H1 (cell line): ENCODE data around the gene GNG8. TPM values are rescaled to one million over a fixed set of nuclear protein-coding genes. Genes with fewer than 3 reads are reported as not detected.

ENCODE experiments used
- CTCF ChIA-PET: fragments of 300-600 bp; sonication (Branson Sonifier 250); formaldehyde crosslinking; loops from one replicate; lab custom pipeline; 2021; ENCODE audit not compliant: partially characterized antibody; lab: Charles Lee
- POLR2A ChIA-PET: fragments of 300-600 bp; sonication (Branson Sonifier 250); formaldehyde crosslinking; loops from one replicate; lab custom pipeline; 2021; ENCODE audit warnings: inconsistent platforms; ENCODE audit not compliant: partially characterized antibody; lab: Charles Lee
- DNase-seq, 2 experiments: peaks; one replicate each; pipeline versions ENCODE4 v3.0.0 to v3.0.0-alpha.2; 2010 to 2022; ENCODE audit warnings: low spot score in 2 of 2, low read depth in 1 of 2, mixed read lengths in 1 of 2
- FAIRE-seq: peaks from 2 replicates; lab custom pipeline; 2011; peaks lifted over from hg19 to GRCh38; lab: Jason Lieb, UNC
- H2AFZ ChIP-seq: 2 replicates; pipeline ENCODE4 v1.8.1; 2012; ENCODE audit warnings: low read length, inconsistent platforms
- H2AK5ac ChIP-seq: 2 replicates; pipeline ENCODE4 v1.6.1; 2013; ENCODE audit warnings: low read depth, low read length
- H2BK120ac ChIP-seq: replicated peaks from 2 replicates; pipeline ENCODE3; 2013; ENCODE audit warnings: low read depth, low read length, inconsistent platforms
- H2BK12ac ChIP-seq: 2 replicates; pipeline ENCODE4 v1.6.1; 2013; ENCODE audit warnings: low read depth, low read length
- H2BK15ac ChIP-seq: 2 replicates; pipeline ENCODE4 v1.6.1; 2013; ENCODE audit warnings: low read length
- H2BK20ac ChIP-seq: 2 replicates; pipeline ENCODE4 v1.6.1; 2013; ENCODE audit warnings: low read length
- H2BK5ac ChIP-seq: 2 replicates; pipeline ENCODE4 v1.6.1; 2013; ENCODE audit warnings: low read depth, low read length
- H3K14ac ChIP-seq: 2 replicates; pipeline ENCODE4 v1.6.1; 2013; ENCODE audit warnings: inconsistent platforms; ENCODE audit not compliant: insufficient read length
- H3K18ac ChIP-seq: 2 replicates; pipeline ENCODE4 v1.6.1; 2013; ENCODE audit warnings: low read length; ENCODE audit errors: extremely low read depth
- H3K23ac ChIP-seq: 2 replicates; pipeline ENCODE4 v1.6.1; 2013; ENCODE audit warnings: inconsistent platforms; ENCODE audit not compliant: insufficient read length
- H3K23me2 ChIP-seq: 2 replicates; pipeline ENCODE4 v1.6.1; 2013; ENCODE audit warnings: low read depth, low read length
- H3K27ac ChIP-seq: 2 replicates; pipeline ENCODE4 v1.6.1; 2011; ENCODE audit warnings: low read depth, low read length, inconsistent platforms
- H3K27me3 ChIP-seq, 4 experiments: replicated peaks in 1 of 4; 1 replicate in 1 of 4; 2 replicates in 3 of 4; pipeline versions ENCODE4 v1.6.1 to v1.8.1; 2011 to 2013; ENCODE audit warnings: low read length in 3 of 4, mild to moderate bottlenecking in 3 of 4, inconsistent platforms in 2 of 4, mixed read lengths in 2 of 4, moderate library complexity in 1 of 4; ENCODE audit not compliant: control insufficient read depth in 3 of 4, insufficient read depth in 3 of 4; ENCODE audit errors: extremely low read depth in 1 of 4
- H3K36me3 ChIP-seq, 4 experiments: 2 replicates each; pipeline versions ENCODE4 v1.6.1 to v1.8.1; 2011 to 2013; ENCODE audit warnings: mild to moderate bottlenecking in 4 of 4, low read length in 3 of 4, moderate library complexity in 2 of 4, control low read depth in 1 of 4, inconsistent platforms in 1 of 4; ENCODE audit not compliant: insufficient read depth in 4 of 4, control insufficient read depth in 2 of 4
- H3K4ac ChIP-seq: replicated peaks from 2 replicates; pipeline ENCODE3; 2013; ENCODE audit warnings: low read length, low read depth, mixed read lengths, inconsistent platforms; ENCODE audit not compliant: insufficient read length
- H3K4me1 ChIP-seq, 4 experiments: replicated peaks in 1 of 4; 1 replicate in 1 of 4; 2 replicates in 3 of 4; pipeline versions ENCODE4 v1.6.1 to v1.8.1; 2011 to 2013; ENCODE audit warnings: low read length in 3 of 4, inconsistent platforms in 2 of 4, mixed read lengths in 1 of 4; ENCODE audit not compliant: insufficient read depth in 4 of 4, control insufficient read depth in 3 of 4
- H3K4me2 ChIP-seq, 2 experiments: 2 replicates each; pipeline versions ENCODE4 v1.6.1 to v1.8.1; 2011 to 2013; ENCODE audit warnings: low read depth in 2 of 2, low read length in 2 of 2, control low read depth in 1 of 2, inconsistent platforms in 1 of 2, mild to moderate bottlenecking in 1 of 2; ENCODE audit not compliant: insufficient read depth in 1 of 2
- H3K4me3 ChIP-seq, 4 experiments: fragments of 200-600, 300-600 bp in 1 of 4; sonication (generic), shearing (Covaris generic), sonication (Bioruptor Twin) in 1 of 4; 2 replicates each; pipeline versions ENCODE4 v1.5.1 to v1.8.1; 2011 to 2016; ENCODE audit warnings: low read length in 4 of 4, low read depth in 3 of 4, control low read depth in 2 of 4, inconsistent platforms in 2 of 4, mild to moderate bottlenecking in 2 of 4, mixed read lengths in 1 of 4, moderate library complexity in 1 of 4; ENCODE audit not compliant: insufficient read depth in 2 of 4; ENCODE audit errors: extremely low read depth in 1 of 4
- H3K56ac ChIP-seq: replicated peaks from 2 replicates; pipeline ENCODE3; 2013; ENCODE audit warnings: low read depth, mild to moderate bottlenecking, mixed read lengths, low read length, inconsistent platforms; ENCODE audit not compliant: insufficient read length
- H3K79me1 ChIP-seq: 2 replicates; pipeline ENCODE4 v1.6.1; 2013; ENCODE audit warnings: low read depth, low read length, control low read depth
- H3K79me2 ChIP-seq, 2 experiments: 2 replicates each; pipeline versions ENCODE4 v1.6.1 to v1.8.1; 2012 to 2013; ENCODE audit warnings: low read length in 2 of 2, mild to moderate bottlenecking in 2 of 2, inconsistent platforms in 1 of 2; ENCODE audit not compliant: insufficient read depth in 2 of 2, control insufficient read depth in 1 of 2
- H3K9ac ChIP-seq, 4 experiments: replicated peaks in 1 of 4; 1 replicate in 1 of 4; 2 replicates in 3 of 4; pipeline versions ENCODE4 v1.6.1 to v1.8.1; 2011 to 2013; ENCODE audit warnings: low read depth in 3 of 4, low read length in 3 of 4, control low read depth in 2 of 4, mild to moderate bottlenecking in 2 of 4, moderate library complexity in 2 of 4, inconsistent platforms in 1 of 4; ENCODE audit errors: extremely low read depth in 1 of 4
- H3K9me3 ChIP-seq, 2 experiments: 2 replicates each; pipeline versions ENCODE4 v1.6.1 to v1.8.1; 2012 to 2013; ENCODE audit warnings: mild to moderate bottlenecking in 2 of 2, moderate library complexity in 2 of 2, control low read depth in 1 of 2, inconsistent platforms in 1 of 2, low read depth in 1 of 2, low read length in 1 of 2, mixed read lengths in 1 of 2; ENCODE audit not compliant: insufficient read depth in 2 of 2
- H4K20me1 ChIP-seq, 2 experiments: replicated peaks in 1 of 2; 2 replicates each; pipeline versions ENCODE3 to v1.8.1; 2011 to 2013; ENCODE audit warnings: inconsistent platforms in 2 of 2, low read length in 2 of 2, mild to moderate bottlenecking in 1 of 2; ENCODE audit not compliant: insufficient read depth in 2 of 2, control insufficient read depth in 1 of 2
- H4K5ac ChIP-seq: 2 replicates; pipeline ENCODE4 v1.6.1; 2013; ENCODE audit warnings: low read length, low read depth, mixed read lengths, inconsistent platforms; ENCODE audit not compliant: insufficient read length
- H4K8ac ChIP-seq: 2 replicates; pipeline ENCODE4 v1.8.0; 2013; ENCODE audit warnings: mild to moderate bottlenecking, moderate library complexity, low read length, inconsistent platforms; ENCODE audit not compliant: insufficient read depth; ENCODE audit errors: extremely low read depth
- H4K91ac ChIP-seq: replicated peaks from 2 replicates; pipeline ENCODE3; 2013; ENCODE audit warnings: low read length, mixed read lengths, inconsistent platforms; ENCODE audit not compliant: insufficient read length
- CBX5 ChIP-seq: fragments of 300-800, 300-1000 bp; sonication (generic); IDR thresholded peaks from 2 replicates; pipeline ENCODE4 v1.7.1; 2016; ENCODE audit warnings: antibody characterized with exemption, low read length, low read depth
- CREB1 ChIP-seq: IDR thresholded peaks from 2 replicates; pipeline ENCODE4 v1.6.1; 2012; ENCODE audit warnings: inconsistent platforms
- CTBP2 ChIP-seq: IDR thresholded peaks from 2 replicates; pipeline ENCODE4 v1.7.0; 2011; ENCODE audit warnings: borderline replicate concordance, mild to moderate bottlenecking, moderate library complexity, mixed read lengths, low read length; ENCODE audit not compliant: insufficient read depth, insufficient read length
- EGR1 ChIP-seq: IDR thresholded peaks from 2 replicates; pipeline ENCODE4 v1.6.1; 2011; ENCODE audit warnings: low read depth, low read length, borderline replicate concordance
- EZH2 ChIP-seq: fragments of 200-600 bp; sonication (generic); IDR thresholded peaks from 2 replicates; pipeline ENCODE4 v1.7.1; 2012; ENCODE audit warnings: low read depth, mild to moderate bottlenecking, moderate library complexity, low read length, inconsistent platforms; ENCODE audit not compliant: severe bottlenecking
- HDAC2 ChIP-seq, 2 experiments: fragments of 300-600 bp in 1 of 2; sonication (generic) in 1 of 2; IDR thresholded peaks; 2 replicates each; pipeline ENCODE4 v1.6.1; 2011 to 2012; ENCODE audit warnings: low read depth in 2 of 2, low read length in 2 of 2, mild to moderate bottlenecking in 2 of 2, moderate library complexity in 2 of 2, borderline replicate concordance in 1 of 2, inconsistent platforms in 1 of 2
- KDM1A ChIP-seq: fragments of 200-600, 300-600 bp; sonication (generic); IDR thresholded peaks from 2 replicates; pipeline ENCODE4 v1.7.1; 2016; ENCODE audit warnings: mild to moderate bottlenecking, low read length, borderline replicate concordance
- PHF8 ChIP-seq: fragments of 200-600 bp; sonication (generic); conservative IDR thresholded peaks from 2 replicates; pipeline ENCODE4 v1.7.1; 2012; ENCODE audit warnings: low read depth, mild to moderate bottlenecking, inconsistent platforms, low read length, moderate library complexity
- SUZ12 ChIP-seq: fragments of 200-600 bp; sonication (generic); IDR thresholded peaks from 2 replicates; pipeline ENCODE4 v1.6.1; 2012; ENCODE audit warnings: mild to moderate bottlenecking, inconsistent platforms, low read length, moderate library complexity, mixed read lengths
- TCF12 ChIP-seq: IDR thresholded peaks from 2 replicates; pipeline ENCODE4 v1.6.1; 2011; ENCODE audit warnings: low read depth, mild to moderate bottlenecking, low read length
- WGBS, 2 experiments: shearing (Covaris generic) in 1 of 2; methylation state at CpG; one replicate each; pipeline versions ENCODE4 v1.1.6 to v1.1.7; 2013 to 2015; ENCODE audit warnings: low lambda C conversion rate in 2 of 2, mixed read lengths in 2 of 2, inconsistent platforms in 1 of 2, low coverage in 1 of 2, missing lambda C conversion rate in 1 of 2; ENCODE audit not compliant: insufficient replicate concordance in 2 of 2, insufficient coverage in 1 of 2, insufficient read length in 1 of 2; ENCODE audit errors: extremely low coverage in 1 of 2, missing lambda C conversion rate in 1 of 2; 5-methylcytosine and 5-hydroxymethylcytosine counted together
- polyA plus RNA-seq, 7 experiments: library from polyadenylated mRNA; depleted of rRNA in 3 of 7; stranded (reverse) in 5 of 7; unstranded in 2 of 7; fragments of >200 nt in 5 of 7; fragments of 200-250 nt in 2 of 7; gene quantifications; 1 replicate in 5 of 7; 2 replicates in 1 of 7; 4 replicates in 1 of 7; pipeline versions ENCODE4 v1.2.1 to v1.2.3, GENCODE V29; 2011 to 2013; ENCODE audit warnings: missing spikeins in 2 of 7, mixed read lengths in 2 of 7
- total RNA-seq: library from RNA; stranded (reverse); fragmentation: NEBNext Ultra II Directional; extraction: Animal tissue kit (Norgen Biotek cat#: 25700); gene quantifications from 2 replicates; pipeline ENCODE4 v1.2.1, GENCODE V29; 2021
- TF ChIP-seq, protein P1 (sequence below): IDR thresholded peaks from 2 replicates; pipeline ENCODE4 v1.6.1; 2011; ENCODE audit warnings: low read depth, mild to moderate bottlenecking, low read length; ENCODE audit not compliant: insufficient read depth

Gene GNG8
- total and polyA plus RNA-seq, 2 of the 8 experiments (the other 6 are each of a cell fraction or from before 2014, with no cell fraction given), result not detected

DNA sequence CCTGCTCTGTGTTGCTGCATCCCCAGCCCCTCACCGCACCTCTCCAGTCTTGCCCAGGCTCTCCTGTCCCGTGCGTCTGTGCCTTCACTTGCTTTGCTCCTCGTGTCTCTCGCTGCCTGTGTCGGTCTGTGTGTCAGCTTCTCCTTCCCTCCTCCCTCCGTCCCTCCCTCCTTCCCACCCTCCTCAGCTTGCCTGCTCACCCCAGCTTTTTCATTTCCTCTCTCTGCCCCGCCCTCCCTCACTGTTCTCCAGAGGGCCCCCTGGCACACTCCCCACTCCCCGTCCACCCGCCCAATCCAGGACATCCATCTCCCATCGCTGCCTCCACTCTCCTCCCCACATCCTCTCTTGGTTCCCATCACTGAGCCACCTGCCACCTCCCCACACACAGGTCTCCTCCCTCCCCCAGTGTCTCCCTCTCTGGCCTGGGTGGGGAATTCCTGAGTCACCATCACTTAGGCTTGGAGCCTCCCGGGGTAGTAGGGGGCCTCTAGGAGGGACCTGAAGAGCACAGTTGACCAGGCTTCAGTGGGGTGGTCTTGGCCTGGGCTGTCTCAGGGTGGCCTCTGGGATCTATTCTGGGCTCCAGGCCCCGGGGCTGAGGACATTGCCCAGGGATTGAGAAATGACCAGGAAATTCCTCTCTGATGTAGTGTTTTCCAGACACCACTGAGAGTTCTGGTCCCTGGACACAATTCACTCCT, 10.9 kb downstream of the GNG8 start, which contains the start of gene PTGIR:
PTGIR (minus strand) TSS at position 132 of the 704 bp plus-strand sequence. CDS start 864 bp downstream, outside the sequence.
- Histone ChIP-seq H3K23me2 (no peaks in the 10 kb centered on the region), H3K56ac (no peak within 1 kb of the TSS), H3K18ac (no peak within 1 kb of the TSS), H2BK12ac (peak within 1 kb of the TSS; percentile 68; the same call in 1 of the 2 replicates), H2AK5ac (no peak within 1 kb of the TSS), H3K27me3 (no peaks in the 10 kb centered on the region), H3K4me2 (no peak within 1 kb of the TSS), H4K20me1 (no peaks in the 10 kb centered on the region), H3K79me2 (no peaks in the 10 kb centered on the region), H2BK20ac (0 out of 2 replicates have a peak within 1 kb of the TSS, but pooled peaks have one; percentile 3), H4K5ac (no peak within 1 kb of the TSS), H3K36me3 (no peaks in the 10 kb centered on the region), H4K8ac (peak within 1 kb of the TSS; percentile 16), H3K4ac (no peak within 1 kb of the TSS), H3K9ac (no peak within 1 kb of the TSS), H3K9me3 (no peaks in the 10 kb centered on the region), H3K27ac (no peak within 1 kb of the TSS), H2BK120ac (no peak within 1 kb of the TSS), H2AFZ (peak within 1 kb of the TSS; percentile 62; the same call in 1 of the 2 replicates), H3K4me3 (no peak within 1 kb of the TSS), H3K23ac (no peak within 1 kb of the TSS), H3K79me1 (no peaks in the 10 kb centered on the region), H2BK15ac (peak within 1 kb of the TSS; percentile 19; the same call in 1 of the 2 replicates), H3K4me1 (peaks cover 0 to 12% (median 4%) of the 10 kb centered on the region in 4 experiments; a peak in 4 of 7 replicates), H3K14ac (no peak within 1 kb of the TSS), H2BK5ac (no peak within 1 kb of the TSS), H4K91ac (peak within 1 kb of the TSS; percentile 91)
- FAIRE-seq, result no peak
- ChIA-PET CTCF (interaction anchor here (0.8 to 15.3 kb wide), 6 partner anchors 8 to 96 kb away, joined by 3 to 309 read pairs (median 6); no protein-coding TSS in a partner anchor), POLR2A (interaction anchor here (0.6 to 1.3 kb wide), 3 partner anchors 18 to 243 kb away, joined by 3 to 4 read pairs (median 3); no protein-coding TSS in a partner anchor)
- 84% methylated on average over 8 of the region's 13 CpGs; no CpG with 5 or more reads in 1 of the 2 experiments for WGBS, 2 experiments
- DNase-seq, result no peak
- TF ChIP-seq HDAC2 (IDR thresholded peaks at IDR 0.05; ENCODE audit: borderline replicate concordance in 1 of 2, low read depth in 2 of 2, low read length in 2 of 2) (no peak), CREB1 (no peak), CTBP2 (no peak), SUZ12 (no peak), EGR1 (no peak), EZH2 (no peak), KDM1A (no peak), CBX5 (no peak), PHF8 (no peak), TCF12 (no peak)
- TF ChIP-seq, protein P1, sequence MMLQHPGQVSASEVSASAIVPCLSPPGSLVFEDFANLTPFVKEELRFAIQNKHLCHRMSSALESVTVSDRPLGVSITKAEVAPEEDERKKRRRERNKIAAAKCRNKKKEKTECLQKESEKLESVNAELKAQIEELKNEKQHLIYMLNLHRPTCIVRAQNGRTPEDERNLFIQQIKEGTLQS, result no peak
